GM19397 (cell line): Measurements from ENCODE around the gene ITGA3.
"Not testable (repeated sequence)": the region's sequence is repeated elsewhere in the genome, so short reads cannot be mapped to it uniquely, and the experiment has no call there.

Source experiments
- ATAC-seq: cut with Tn5 transposase; IDR thresholded peaks from one replicate; pipeline ENCODE4 v1.9.1; 2021; ENCODE audit warnings: mild to moderate bottlenecking, moderate library complexity; ENCODE audit not compliant: unreplicated experiment

Gene ITGA3

DNA sequence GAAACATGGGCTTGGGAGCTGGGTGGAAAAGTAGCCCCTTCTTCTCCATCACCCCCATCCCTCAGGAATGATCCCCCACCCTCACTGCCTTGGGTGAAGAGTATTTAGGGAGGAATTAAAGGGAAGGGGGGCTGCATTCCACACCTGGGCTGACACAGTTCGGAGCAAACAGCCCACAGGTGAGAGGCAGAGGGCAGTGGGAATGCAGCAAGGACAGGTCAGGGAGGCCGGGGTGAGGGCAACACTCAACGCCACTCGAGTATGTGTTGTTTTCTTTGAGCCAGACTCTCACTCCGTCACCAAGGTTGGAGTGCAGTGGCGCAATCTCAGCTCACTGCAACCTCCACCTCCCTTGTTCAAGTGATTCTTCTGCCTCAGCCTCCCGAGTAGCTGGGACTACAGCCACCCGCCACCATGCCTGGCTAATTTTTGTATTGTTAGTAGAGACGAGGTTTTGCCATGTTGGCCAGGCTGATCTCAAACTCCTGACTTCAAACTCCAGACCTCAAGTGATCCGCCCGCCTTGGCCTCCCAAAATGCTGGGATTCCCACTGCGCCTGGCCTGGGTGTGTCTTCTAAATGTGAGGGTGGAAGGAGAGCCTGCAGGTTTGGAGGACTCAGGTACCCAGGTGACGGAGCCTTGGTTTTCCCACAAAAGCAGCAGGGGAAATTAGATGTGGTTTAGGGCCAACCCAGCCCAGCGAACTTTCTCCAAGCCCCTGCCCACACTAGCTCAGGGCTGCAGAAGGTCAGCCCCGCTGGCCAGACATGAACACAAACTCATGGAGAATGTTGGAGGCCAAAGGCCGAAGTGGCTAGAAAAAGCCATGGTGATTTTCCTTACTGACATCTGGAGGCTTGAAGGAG, 21.2 kb upstream of the ITGA3 start:
- no peak for ATAC-seq

DNA sequence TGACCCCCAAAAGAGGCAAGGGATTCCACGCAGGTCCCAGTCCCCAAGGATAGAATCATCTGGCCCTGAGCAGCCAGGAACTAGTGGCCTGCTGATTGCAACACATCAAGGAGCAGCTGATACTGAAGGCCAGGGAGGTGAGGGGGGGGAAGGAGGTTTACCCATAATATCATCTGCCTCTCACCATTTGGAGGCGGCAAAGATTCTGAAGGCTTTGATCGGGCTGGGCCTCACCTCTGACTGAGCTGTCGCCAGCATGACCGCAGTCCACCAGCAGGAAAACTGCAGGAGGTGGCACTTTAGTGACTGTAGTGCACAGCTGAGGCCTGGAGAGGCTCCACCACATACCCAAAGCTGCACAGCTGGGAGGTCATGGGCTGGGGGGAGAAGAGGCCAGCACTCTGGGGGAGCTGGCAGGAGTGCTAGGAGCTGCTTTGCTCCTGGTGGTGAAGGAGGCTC, 20.5 kb upstream of the ITGA3 start:
- no peak for ATAC-seq

DNA sequence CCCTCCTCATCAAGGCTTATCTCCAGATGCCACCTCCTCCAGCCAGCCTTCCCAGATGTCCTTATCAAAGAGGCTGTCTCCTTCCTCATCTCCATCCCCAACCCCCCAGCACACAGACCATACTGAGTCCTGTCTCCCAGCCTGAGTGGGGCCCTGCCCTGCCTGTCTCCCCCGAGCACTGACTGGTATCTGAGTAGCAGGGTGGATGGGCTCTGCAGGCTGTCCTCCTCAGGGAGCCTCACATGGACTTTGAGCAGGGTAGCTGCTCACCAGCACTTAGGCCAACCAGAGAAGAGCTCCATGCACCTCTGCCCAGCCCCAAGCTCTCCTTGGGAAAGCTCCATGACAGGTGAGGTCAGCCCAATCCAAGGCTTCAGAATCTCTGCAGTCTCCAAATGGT, 20.0 kb upstream of the ITGA3 start:
- no peak for ATAC-seq

DNA sequence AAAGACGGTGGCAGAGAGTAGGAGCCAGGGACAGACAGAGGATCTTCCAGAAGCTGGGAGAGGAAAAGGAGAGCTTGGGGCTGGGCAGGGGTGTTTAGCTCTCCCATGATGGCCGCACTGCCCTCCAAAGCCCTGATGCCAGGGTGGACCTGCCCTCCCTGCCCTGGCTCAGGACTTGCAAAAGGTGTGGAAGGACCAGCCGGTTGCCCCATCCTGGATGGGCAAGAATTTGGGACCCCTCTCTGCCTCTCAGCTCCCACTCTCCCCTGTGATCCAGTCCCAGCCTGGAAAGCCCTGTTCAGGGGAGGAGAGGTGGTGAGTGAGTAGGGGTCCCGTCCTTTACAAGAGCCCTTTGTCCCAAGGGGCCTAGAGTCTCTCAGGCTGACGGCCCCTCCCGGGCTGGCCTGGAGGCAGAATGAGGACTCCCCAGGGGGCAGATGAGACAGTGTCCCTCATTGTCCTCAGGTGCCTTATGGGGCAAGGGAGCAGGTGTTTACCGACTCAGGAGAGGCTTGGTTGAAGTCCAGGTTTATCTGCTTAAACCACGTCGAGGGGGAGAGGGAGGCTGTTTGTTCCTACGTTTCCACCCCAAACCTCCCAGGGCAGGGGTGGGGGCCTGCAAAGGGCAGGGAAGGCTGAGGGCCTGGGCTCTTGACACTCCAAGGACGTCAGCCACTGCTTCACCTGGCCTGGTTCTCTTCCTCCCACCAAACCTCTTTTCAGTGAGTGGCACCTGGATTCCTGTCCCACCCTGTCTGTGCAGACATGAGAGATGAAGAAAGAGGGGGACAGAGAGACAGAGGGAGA, 19.3 kb upstream of the ITGA3 start:
- no peak for ATAC-seq

DNA sequence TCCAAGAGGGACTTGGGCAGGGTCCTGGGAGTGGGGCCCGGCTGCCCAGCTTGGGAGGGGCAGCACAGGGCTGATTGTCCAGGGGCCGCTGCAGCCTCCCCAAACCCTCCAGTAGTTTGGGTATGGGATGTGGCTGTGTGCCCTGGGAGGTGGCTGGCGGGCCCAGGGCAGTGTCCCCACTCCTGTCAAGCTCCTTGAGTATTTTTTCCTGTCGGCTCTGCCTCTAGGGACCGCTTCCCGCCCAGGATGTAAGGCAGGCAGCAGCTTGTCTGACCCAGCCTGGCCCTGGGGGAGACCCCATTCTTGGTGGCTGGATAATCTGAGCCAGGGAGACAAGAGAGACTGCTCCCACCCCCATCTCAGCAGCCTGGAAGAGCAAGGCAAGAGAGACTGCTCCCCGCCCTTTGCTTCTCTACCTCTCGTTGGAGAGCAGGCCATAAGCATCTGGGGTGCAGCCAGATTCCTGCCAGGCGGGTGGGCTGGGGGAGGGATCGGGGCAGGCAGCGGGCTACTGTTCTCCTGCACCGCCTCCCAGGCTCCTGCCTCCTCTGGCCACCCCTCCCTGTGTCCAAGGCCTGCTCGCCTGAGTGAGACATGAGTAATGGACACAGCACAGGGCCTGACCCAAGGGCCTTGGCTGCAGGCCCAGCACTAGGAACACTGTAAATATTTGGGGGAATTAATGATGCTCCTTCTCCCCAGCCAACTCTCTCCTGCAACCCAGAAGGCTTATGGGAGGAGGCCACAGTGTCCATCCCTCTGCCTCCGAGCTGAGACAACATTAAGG, 18.4 kb upstream of the ITGA3 start:
- no peak for ATAC-seq

DNA sequence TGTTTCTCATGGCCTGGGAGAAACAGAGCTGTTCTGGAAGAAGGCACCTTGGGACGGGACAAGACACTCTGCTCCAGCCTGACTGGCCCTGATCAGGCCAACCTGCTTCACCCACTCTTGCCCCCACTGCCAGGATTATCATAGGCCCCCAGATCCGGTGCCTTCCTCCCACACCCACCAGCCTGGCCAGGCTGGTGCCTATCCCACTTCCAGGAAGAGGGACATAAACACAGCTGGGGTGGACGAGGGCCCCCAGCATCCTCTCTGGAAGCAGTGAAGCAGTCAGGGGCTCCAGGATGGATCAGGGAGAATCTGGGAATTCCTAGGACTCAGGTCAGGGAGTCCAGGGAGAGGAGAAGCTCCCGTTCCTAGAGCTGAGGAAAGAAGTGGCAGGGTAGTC, 16.9 kb upstream of the ITGA3 start:
- ATAC-seq: no peak

DNA sequence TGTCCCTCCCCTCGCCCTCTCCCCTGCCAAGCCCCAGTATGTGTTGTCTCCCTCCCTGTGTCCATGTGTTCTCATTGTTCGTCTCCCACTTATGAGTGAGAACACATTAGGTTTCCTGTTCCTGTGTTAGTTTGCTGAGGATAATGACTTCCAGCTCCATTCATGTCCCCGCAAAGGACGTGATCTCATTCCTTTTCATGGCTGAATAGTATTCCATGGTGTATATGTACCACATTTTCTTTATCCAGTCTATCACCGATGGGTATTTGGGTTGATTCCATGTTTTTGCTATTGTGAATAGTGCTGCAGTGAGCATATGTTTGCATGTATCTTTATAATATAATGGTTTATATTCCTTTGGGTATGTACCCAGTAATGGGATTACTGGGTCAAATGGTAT, 15.4 kb upstream of the ITGA3 start:
- not testable (repeated sequence) for ATAC-seq

DNA sequence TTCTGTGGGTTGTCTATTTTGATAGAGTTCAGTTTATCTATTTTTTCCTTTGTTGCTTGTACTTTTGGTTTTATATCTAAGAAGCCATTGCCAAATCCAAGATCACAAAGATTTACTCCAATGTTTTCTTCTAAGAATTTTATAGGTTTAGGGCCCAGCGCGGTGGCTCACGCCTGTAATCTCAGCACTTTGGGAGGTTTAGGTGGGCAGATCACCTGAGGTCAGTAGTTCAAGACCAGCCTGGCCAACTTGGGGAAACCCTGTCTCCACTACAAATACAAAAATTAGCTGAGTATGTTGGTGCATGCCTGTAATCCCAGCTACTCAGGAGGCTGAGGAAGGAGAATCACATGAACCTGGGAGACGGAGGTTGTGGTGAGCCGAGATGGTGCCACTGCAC, 13.7 kb upstream of the ITGA3 start:
- ATAC-seq: no peak

DNA sequence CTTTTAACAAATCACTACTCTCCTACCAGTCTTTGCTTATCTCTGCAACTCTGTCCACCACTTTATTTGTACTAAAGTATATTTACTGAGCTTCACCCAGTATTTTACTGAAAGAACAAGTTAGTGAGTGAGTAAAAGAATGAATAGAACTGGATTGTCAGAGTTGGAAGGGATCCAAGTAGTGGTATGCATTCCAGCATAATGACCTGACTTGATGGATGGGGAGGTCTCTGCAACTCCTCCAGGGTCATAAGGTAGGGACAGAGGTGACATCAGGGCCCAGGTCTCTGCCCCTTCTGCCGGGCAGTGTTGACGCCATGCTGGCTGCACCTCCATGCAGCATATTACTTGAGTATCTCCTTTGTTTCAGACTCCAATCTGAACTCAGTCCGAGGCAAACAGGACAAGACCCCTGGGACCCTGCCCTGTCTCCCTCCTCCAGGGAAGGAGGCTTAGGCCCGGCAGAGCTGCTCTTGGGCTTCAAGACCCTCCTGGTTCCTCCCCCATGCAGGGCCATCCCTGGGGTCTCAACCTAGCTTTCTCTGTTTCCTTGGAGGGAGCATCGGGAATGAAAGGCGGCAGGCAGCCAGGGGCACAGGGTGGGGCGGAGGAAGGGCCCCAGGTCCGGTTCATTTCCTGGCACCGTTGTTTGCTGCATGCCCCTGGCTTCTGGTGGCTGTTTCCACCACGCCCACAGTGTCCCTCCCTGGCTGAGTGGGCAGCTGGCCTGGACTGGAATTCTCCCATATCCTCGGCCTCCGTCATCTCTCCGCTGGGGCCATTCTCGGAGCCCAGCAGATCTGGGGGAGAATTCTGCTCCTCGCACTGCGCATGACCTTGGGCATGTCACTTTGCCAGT, 12.4 kb upstream of the ITGA3 start:
- no peak for ATAC-seq

DNA sequence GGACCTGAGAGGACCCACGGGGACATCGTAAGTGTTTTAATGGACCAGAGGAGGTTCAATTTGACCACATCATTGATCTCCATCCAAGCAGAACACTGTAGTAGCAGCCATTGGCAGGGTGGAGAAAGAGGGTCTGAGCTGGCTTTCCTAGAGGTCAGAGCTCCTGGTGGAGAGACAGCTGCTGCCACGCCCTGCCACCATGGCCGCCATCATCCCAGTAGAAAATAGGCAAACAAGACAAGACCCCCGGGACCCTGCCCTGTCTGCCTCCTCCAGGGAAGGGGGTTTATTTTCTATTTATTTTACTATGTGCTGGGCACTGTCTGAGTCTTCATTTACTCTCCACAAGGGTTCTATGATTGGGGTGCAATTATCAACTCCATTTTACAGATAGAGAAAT, 11.4 kb upstream of the ITGA3 start:
- ATAC-seq: no peak

DNA sequence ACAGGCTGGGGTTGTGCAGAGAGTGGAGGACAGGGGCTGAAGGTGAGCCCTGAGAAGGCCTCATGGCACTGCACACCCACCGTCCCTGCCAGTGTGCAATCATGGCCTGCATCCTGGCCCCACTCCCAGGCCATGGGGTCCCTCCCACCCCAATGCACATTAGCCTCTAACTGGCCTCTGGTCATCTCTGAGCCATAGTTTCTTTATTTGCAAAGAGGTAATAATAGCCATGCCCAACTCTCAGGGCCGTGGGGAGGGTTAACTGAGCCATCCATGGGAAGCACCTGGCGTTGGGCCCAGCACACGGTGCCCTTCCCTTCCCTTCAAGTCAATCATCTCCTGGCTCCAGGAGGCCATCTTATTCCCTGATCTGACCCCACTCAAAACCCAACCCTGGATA, 10.8 kb upstream of the ITGA3 start:
- ATAC-seq: no peak

DNA sequence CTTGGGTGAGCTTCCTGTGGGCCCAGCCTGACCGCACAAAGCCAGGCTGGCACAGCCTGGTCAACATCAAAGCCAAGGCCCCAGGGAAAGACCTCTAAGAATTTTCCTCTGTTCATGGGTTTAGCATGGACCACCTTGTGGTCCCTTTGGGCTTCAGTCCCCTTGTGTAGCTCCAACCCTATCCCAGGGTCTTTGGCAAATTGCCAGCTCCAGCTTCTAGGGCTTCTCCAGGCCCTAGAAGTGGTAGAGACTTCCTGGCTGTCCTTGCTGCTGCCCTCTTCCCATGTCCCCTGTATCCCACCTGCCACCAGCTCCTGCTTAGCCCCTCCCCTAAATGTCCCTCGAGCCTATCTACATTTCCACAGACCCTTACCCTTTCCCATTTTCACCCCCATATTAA, 9.7 kb upstream of the ITGA3 start:
- no peak for ATAC-seq

DNA sequence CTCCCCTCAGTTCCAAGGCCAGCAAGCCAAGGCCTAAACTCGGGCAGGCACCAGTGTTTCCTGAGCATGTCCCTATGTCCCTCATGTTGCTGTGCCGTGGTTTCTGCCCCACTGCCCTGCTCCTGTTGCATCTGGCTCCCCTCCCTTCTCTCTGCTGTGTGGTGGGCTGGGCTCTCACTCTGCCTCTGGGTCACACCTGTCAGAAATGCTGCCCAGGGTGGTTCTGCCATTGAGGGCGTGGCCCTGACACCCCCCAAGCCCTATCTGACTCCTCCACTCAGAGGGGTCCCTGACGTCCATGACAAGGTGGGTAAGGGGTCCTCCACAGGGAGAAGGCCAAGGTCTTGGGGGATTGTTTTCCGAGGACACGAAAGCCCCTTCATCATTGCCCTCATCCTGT, 9.2 kb upstream of the ITGA3 start:
- no peak for ATAC-seq

DNA sequence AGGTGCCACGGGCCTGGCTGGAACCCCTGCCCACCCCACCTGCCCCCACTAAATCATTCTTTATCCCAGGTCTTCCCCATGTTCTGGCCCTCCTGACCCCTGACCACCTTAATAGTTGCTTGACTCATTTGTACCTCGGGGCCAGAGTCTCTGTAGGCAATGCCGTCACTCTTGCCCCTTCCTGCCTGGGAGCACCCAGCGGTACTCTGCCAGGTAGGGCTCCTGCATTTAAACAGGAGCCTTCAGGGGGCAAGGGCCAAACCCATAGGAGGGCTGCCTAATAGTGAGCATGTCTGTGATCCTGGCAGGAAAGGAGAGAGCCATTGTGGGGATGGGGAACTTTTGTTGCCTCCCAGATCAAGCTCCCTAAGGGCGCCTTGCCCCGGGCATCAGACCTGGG, 8.8 kb upstream of the ITGA3 start:
- no peak for ATAC-seq

DNA sequence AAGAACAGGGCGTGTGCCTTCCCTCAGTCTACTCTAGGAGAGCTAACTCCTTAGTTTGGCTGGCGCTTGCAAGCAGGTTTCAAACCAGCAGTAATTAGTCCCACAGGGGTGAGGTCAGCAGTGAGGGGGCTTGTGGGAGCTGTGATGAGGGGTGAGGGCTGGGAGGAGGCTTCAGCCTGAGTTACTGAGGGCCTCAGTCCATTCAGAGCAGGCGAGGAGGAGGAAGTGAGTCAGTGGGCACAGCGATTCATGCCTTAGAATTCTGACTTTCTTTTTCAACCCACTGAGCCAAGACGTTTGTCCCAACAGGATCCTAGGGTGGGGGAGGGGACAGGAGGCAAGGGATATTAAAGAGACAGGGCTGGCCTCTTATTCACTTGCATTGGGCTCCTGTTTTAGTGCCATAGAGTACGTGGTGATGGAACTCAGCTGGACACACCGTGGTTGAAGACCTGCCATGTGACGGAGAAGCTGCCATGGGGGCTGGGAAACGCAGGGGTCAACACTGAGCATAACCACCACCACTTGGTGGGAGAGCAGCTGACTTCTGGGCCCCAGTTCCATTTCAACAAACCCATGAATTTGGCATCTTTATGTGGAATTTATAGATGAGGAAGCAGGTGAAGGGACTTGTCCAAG, 8.3 kb upstream of the ITGA3 start:
- no peak for ATAC-seq

DNA sequence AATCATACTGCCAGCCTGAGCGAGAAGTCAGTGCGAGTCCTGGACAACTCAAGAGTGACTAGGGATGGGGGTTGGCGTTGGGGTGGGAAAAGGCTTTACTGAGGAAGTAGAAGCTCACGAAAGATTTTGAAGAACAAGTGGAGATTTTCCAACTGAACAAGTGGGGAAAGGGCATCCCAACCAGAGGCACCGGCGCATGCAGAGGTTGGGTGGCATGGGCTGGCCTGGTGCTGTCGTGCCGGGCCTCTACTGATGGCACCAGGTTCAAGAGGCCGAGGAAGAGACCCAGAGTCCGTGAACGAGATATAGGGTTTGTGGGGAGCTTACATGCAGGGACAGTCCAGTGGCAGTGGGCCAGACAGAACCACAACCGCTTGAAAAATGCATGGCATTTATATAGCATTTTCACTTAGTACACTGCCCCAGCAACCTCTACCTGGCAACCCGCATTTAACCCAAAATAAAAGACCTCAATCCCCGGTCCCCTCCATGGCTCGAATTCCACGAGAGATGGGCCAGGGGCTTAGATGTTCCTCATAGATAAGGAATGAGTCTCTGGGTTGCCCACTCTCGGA, 7.7 kb upstream of the ITGA3 start:
- no peak for ATAC-seq

DNA sequence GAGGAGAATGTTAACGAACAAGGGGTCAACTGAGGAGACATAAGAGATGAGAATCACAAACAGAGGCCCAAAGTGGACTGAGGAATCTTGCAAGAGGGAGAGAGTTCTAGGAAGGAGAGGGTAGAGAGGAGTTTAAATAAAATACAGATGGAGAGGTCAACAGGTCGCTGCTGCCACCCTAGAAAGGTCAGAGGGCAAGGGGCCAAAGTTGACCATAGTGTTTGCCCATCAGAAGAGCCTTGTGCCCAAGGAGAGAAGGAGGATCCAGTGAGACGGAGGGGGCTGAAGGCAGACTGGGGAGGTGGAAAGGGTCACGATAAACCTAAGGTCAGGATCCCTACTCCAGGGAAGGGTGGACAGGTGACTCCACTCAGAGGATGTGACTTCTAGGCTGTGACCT, 6.9 kb upstream of the ITGA3 start:
- no peak for ATAC-seq

DNA sequence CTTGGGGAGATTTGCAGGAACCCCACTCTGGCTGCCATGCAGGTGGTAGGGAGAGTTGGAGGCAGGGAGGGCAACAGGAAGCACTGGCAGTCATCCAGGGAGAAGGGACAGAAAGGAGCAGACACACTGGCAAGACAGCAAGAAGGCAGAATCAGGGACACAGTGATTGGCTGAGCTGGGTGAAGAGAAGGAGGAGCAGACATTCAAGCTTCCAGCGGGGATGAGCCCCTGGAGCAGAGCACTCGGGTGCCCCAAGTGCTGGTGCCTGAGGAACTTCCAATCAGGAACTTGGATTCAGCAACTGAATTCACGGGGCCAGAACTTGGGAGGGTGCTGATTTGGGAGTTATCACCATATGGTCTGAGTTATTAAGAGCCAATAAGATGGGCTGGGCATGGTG, 6.3 kb upstream of the ITGA3 start:
- ATAC-seq: no peak

DNA sequence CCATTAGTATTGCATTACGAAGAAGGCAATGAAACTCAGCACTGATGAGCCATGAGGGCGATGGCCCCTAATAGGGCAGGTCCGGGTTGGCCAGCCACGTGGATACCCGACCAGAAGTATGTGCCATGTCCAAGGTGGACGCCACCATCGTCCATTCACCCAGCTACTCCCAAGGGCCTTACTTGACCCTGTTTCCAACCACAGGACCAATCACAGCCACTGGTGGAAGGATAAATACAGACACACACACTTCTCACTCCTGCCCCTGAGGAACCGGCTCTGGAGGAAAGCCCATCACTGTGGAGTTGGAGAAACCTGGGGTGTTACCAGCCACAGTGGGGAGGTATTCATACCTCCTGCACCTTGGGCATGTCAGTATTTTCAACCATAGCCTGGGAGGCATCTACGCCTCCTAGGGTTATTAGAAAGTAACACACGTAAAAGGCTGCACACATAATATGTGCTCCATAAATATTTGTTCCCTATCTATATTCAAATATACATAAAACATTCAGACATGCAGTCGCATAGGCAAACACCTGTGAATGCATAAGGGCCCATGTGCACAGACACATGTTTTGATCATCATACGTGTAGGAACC, 5.4 kb upstream of the ITGA3 start:
- no peak for ATAC-seq
